Fibroblast of skin of scalp (primary cell): ENCODE measurements around the gene FAM13A.

Source experiments
- DNase-seq: peaks from one replicate; pipeline ENCODE4 v3.0.0-alpha.2; 2013

Gene FAM13A

DNA sequence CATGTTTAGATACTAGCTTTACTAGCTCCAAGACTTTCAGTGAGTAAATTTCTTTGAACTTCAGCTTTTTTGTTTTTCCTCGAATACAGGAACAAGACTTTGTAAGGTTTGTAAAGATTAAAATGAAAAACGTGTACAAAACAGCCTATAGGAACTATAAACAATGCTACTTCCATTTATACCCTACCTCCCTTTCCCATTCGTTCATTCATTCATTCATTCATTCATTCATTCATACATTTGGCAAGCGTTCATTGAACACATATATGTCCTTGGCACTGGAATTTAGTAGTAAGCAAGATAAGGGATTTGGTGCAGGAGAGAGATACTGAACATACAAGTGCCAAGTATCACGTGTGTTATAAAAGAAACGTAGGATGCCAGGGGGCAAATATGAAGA is 293.9 kb downstream of the FAM13A start:
- DNase-seq = no peak

DNA sequence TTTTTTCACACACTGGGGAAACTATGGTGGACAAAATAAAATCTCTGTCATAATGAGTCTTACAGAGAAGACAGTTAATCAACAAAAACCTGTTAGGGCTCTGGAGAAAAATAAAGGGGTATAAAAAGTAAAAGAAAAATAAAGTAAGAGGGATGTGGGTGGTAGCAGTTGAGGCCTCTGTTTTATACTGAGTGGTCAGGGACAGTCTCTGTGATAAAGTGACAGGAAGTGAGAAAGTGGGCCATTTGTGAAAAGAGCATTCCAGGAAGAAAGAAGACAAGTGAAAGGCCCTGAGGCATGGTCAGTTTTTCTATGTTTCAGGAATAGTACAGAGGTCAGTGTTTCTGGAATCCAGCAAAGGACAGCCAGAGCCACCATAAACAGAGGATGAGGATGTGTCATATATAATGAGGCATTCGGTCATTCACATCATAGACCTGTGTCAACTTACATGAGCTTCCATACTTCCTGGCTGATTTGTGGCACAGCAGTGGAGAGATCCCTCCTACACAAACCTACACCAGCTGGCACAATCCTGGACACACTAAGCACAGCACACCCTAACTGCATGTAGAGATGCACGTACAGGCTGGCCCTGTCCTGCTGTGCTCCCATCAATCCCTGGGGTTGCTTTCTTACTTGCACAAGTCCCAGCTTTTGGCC is 295.0 kb downstream of the FAM13A start:
- no peak for DNase-seq

DNA sequence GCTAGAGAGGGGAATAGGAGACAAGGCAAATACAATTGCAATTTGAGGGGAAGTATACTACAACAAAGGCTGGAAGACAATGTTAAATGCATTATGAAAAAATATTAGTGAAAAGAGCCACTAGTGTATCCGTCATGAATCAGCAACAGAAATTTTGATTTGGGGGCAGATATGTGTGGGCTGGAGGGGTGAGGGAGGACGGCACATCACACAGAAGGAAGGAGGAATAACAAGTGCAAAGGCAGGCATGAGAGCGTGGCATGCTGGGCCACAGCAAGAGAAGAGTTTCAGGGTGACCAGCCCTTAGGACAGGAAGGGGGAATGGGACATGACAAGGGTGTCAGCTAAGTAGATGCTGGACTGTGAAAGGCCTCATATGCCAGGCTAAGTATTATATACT is 295.6 kb downstream of the FAM13A start:
- no peak for DNase-seq

DNA sequence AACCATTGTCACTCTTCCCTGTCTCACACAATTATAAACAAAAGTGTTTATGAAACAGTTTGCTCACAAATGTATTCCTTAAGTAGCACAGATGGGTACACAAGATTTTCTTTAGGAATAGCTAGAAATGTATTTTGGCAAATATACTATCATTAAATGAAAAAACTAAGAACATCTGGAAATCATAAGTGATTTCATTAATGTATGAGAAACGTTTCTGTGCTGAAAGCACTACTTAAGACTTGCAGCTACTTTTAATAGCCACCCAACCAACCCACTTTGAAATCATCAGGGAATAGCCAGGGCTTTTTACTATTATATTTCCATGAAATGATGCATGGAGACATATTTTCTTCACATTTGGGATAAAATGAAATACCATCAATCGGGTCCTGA is 297.1 kb downstream of the FAM13A start:
- peak; percentile 11 for DNase-seq

DNA sequence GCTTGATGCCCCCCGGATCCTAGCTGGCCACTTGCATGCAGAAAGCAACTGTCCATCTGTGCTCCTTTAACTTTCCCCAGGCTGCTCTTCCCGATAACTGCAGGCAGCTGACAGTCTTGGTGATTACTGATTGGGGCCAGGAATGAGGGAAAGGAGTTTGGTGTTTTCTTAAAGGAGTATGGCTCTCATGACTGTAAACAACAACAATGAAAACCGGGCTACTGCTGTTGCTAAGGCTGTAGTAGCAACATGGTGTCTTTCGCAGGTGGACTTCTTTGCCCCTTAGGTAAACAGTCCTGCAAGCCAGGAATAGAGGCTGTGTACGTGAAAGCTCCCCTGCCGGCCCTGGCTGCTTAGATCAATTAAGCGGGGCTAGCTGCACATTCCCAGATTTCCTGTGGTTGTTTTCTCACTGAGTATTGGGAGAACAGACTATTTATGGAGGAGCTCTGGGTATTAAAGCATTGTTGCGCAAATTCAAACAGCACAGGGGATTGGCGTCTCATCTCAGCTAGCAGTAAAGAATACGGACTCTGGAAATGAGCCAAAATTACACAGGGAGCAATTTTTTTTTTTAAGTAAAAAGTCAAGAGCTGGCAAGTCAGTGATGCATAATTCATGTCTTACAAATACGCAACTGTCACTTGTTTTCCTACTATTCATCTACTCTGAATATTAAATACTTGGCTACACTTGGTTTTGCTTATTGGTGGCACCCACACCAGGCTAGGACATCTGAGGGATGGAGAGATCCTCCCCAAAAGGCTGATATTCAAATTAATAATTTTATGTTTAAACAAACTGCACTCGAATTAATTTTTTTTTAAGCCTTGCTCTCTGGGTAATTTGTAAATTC is 297.7 kb downstream of the FAM13A start:
- DNase-seq = peak; percentile 81

DNA sequence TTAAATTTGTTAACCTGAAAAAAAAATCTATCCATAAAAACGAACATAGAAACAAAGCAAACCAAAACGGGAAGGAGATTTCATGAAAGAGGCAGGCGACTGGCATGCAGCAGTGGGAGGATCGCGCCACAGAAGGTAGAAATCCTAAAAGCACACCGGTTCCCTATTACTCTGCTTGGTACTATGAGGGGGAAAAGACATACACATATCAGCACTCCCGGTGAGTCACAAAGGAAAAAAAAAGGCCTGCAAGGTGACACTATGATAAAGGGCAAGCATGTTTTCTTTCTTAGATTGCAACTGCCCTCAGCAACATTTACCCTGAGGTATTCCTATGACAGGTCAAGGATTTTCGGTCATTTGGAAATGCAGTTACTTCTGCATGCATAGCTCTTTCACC is 298.7 kb downstream of the FAM13A start:
- no peak for DNase-seq

DNA sequence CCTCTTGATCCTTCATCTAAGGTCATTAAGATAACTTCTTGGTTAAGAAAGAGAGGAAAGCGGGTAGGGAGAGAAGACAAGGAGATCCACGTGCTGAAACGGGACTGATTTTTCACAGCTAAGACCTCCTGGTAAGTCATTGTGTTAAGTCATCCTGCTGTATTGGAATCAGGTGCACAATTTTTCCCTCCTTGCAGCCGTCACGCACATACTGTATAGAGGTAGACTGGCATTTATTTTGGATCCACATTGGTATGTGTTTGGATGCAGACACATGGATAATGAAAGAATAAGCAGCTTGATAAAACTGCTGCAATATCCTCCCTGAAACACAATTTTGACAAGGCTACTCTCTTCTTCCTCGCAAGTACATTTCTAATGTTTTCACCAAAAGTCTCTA is 299.2 kb downstream of the FAM13A start:
- no peak for DNase-seq

DNA sequence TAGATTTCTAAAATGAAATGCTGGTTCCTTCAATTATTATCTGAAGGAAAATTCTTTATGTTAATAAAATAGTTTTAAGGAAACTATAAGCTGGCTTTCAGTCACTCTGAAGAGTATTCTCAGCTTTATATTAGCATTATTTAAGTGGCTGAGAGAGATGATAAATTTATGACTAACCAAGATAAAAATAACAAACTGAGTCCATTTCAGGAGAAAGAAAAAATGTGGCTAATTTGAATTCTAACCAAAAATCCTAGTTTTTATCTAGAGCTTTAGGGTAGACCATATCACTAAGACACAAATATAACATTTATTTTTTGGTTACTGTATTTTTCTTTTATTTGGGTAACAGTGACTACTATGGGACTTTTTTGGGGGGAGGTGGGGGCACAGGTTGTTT is 299.9 kb downstream of the FAM13A start:
- DNase-seq = peak; percentile 29

DNA sequence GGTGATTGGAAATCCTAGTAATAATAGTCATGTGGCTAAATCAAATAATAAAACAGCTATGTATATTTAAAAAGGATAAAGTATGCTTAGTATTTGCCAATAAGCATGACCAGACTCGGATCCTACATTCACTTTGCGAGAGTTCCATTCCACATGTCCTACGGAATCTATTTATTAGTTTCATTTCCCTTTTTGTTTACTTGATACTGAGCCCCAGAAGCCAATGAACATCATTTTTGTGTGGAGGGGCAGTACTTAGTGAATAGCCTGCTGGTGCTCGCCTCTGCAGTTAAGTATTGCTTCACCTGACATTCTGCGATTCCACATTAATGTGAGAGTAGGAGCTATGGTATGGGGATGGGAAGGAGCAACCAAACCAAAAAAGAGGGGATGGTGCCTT is 300.8 kb downstream of the FAM13A start:
- DNase-seq = no peak

DNA sequence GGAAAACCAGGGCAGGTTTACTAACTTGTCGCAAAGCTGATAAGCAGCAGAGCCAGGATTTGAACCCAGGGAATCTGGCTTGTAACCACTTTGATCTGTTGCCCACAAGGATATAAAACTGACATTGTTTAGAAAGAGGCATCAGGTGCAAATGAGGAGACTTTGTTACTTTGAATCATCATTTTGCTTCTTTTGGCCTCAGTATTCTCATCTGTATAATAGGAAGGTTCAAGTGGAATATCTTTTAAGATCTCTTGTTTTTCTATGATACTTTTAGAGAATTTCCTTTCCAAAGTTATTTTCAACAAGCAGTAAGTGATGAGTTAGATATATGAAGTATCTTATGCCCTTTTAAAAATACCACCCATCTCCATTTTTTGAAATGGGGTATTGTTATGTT is 301.5 kb downstream of the FAM13A start:
- DNase-seq = no peak

DNA sequence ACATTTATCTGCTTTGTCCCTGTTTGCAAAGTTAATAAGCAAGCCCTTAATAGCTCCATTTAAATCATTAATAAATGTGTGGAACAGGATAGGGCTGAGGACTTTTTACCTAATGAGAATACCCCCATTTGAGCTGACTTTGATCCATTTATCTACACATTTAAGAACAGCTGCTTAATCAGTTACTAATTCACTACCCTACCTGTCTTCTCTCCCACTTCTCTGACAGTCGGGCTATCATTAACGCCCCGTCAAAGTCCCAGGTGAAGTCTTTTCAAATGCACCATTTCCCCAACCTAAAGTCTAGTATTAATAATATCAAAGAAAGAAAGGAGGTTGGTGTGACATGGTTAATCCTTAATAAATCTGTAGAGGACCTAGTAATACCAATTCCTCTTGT is 302.2 kb downstream of the FAM13A start:
- no peak for DNase-seq

DNA sequence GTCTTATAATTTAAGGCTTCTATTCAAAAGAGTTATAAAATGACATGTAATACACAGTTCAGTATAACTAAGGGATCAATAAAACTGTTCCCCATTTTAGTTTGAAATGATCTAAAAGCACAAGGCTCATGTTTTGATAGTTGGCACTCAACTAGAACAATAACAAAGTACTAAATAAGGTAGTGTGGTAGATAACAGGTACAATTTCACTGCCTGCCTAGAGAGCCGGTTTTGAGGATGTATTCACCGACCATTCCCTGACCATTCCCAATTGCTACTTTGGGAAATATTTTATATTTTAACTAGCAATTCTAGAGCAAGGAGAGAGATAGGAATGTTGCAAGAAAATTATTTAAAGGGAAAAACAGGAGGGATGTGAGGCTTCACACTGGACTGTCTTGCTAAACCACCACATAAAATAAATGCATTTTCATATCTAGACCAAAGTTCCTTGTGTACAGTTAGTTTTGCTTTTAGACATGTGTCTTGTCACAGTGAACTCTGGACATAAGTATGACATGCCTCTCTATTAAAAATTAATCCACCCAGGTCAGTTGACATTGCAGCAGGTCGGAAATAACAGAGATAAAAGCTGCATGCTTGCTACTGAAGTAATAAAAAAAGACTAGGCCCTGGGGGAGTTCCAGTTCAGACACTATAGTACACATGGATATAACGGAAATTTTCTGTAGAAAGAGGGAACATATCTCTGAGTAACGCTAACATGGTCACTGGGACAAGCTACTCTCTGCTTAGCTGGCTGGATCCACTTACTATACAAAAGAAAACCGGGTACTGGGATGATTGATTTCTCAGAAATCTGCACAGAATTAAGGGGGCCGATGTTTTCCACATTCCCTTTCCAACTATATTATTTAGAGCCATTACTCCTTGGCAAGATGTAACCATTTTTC is 303.1 kb downstream of the FAM13A start:
- DNase-seq = no peak

DNA sequence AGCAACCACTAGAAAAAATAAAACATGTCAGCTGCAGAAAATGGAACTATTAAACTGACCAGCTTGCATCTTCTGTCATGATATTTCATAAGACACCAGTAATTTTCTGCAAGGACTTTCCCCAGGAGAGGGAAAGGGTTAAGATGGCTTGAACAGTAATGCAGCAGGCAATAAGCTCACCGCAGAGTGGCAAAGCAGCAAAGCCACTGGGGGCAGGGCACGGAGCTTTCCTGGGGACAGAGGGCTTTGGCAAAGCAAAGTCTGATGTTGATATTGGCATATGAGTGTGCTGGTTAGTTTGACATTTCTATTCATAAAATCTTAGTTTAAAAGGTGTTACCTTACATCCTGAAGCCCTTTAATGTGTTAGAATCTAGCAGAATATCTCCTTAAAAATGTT is 304.2 kb downstream of the FAM13A start:
- DNase-seq = no peak

DNA sequence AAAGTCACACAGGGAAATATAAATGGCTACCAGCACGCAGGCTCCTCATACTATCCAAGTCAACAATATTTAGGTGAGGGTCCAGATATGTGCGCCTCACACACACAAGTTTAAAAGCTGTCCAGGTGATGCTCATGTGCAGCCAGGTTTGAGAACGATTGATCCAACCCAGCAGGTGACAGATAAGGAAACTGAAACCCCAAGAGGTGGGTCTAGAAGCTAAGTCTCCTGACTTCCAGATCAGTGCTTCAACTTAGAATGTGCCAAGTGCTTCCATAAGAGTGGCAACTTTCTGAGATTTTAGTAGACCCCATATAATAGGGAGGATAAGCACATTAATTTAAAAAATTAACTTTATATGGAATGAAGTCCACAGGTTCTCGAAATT is 304.9 kb downstream of the FAM13A start:
- DNase-seq = no peak

DNA sequence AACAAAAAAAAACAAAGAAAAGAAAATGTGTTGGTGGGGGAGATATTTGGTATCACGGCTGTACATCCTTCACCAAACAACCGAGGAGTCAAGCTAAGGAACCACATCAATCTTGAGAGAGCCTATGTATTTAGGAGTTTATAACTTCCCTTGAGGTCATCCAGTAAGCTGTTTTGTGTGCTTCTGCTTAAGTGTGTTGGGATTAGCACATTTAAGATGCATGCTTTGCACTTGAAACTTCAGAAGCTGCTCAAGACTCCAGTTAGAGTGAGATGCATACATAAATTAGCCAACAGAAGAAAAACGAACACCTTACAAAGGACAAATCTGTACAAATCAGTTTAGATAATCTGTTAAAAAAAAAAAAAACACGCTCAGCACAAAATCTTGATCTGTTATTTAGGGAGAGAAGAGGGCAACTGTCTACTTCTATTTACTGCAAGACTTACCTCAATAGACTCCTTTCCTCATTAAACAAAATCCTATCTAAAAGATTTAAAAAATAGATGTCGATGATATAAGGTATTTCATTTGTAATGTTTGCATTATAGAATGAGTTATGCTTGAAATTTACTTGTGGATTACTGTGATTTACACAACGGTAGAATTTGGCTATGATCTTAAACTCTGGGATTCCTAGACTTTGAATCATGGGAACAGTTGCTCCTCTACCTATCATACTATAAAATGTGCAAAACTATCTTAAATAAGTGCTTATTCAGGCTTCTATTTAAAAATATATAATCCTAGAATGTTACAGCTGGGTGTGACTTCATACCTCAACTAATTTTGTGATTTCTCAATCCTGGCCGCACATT is 305.5 kb downstream of the FAM13A start:
- DNase-seq = no peak

DNA sequence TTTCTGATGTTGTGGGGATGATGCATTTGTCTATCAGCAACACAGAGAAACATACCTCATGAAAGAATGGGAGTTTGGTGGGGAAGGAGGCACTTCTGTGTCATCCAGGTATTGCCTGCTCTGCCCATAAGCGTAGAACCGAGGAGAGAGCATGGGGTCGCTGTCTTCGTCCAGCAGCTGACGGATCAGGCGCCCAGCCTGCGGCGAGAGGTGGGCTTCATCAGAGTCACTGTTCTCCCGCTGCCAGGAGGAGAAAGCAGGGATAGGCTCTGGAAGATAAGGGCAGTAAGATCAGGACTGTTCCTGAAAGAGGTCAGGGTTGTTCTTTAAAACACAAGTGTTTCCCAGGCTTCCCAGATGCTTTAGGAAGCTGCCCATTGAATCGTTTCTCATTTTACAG is 306.6 kb downstream of the FAM13A start:
- no peak for DNase-seq

DNA sequence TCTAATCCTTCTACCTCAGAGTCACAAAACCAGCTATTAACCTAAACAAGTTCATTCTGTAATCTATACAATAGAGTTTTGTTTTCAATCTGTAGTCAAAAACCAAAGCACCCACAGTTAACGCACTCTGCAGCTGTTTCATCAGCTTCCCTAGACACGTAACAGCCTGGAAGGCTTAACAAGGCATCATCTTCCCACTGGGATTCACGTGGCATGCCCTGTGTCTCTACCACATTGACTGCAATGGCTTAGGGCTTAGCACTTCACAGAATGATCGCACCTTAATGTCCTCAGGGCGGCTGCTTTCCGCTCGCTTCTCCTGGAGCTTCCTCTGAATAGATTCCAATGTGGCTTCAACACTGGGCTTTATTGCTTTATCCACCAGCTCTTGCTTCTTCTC is 309.6 kb downstream of the FAM13A start:
- DNase-seq = no peak

DNA sequence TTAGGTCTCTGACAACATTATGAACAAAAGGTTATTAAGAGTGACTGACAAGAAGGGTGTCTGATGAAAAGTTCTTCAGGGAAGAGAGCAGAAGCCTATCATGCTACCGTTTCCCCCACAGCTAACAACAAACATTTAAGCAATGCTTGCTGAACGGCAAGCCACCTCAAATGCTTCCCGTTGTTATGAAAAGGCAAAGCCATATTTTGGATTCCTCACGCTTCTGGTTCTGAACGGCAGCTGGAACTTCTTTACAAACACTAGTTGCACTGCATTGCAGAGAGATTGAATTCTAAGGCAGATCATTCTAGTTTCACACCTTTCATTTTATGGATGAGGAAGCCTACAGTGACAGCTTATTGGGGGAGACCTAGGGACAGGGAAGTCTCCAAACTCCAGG is 310.8 kb downstream of the FAM13A start:
- DNase-seq = no peak

DNA sequence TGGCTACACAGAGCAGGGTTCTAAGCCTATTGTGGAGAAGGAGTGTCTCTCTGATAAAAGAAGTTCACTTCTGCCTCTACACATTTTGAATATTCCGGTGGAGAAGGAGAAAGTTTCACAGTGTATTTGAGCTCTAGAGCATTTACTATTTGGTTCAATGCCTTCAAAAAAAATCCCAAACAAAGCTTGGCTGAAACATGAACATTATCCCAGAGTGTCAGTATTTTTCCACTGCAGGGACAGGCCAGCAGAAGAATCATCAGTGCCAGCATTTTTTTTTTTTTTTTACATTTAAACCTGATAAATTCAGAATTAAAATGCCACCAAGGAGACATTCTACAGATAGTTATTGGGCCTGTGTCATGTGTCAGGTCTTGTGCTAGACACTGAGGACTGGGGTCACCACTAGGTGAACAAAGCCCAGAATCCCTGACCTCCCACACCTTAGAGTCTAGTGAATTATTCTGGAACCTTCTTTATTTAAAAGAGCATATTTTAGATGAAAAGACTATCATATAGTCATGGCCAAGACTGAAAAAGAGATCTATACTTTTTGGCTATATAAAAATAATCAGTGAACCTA is 311.3 kb downstream of the FAM13A start:
- DNase-seq = no peak

DNA sequence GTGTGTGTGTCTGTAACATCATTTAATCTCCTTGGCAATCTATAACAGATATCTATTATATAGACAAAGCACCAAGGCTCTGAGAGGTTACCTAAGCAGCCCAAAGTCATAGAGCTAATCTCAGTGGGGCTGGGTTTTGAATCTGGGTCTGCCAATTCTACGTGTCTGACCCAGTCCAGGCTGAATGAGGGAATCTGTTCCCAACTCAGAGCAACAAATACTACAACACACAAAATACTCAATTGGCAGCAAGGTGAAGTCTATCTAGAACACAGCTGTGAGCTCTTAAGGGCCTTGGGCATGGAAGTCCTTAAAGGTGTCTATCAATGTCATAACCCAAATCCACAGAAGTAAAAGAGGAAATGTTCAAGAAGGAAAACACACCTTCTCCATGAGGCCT is 311.8 kb downstream of the FAM13A start:
- no peak for DNase-seq

DNA sequence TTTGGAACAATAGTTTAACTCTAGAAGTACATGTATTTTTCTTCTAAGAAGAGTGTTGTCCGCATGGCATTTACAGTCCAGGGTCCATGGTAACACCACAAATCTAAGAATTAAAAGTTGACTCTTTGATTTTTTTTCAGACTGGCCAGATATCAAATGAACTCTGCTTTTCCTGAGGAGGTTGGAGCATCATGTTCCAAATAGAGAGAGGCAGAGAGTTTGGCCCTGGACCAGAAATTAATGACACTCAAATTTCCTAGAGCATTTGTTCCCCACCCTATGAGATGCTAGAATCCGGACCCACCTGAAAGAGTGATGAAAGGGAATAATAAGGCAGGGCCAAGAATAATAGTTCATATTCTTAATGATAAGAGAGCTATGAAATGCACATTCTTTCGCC is 312.4 kb downstream of the FAM13A start:
- no peak for DNase-seq

DNA sequence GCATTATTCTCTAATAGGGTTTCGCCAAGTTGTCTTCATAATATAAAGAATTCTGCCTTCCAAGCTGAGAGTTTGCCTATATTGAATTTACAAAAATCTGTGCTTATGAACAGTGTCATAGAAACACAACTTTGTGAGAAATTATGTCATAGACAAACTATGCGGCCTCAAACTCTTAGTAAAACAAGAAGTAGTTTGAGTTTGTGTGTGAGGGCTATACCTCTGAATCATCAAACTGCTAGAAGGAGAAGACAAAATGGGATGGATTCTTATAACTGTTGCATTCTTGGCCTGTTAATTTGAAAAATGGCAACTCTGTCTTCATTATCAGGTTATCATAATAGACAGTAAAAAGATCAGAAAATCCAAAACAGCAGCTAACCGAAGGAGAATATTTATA is 313.3 kb downstream of the FAM13A start:
- peak; percentile 90 for DNase-seq
